Endothelial cell of hepatic sinusoid (primary cell): Measurements from ENCODE around the gene PLP1.

Source experiments
- in situ Hi-C: cut with HindIII; loops from 2 replicates; pipeline ENCODE4 v1.10.0; 2017; ENCODE audit warnings: low sequenced_read_pairs

PLP1 gene

DNA sequence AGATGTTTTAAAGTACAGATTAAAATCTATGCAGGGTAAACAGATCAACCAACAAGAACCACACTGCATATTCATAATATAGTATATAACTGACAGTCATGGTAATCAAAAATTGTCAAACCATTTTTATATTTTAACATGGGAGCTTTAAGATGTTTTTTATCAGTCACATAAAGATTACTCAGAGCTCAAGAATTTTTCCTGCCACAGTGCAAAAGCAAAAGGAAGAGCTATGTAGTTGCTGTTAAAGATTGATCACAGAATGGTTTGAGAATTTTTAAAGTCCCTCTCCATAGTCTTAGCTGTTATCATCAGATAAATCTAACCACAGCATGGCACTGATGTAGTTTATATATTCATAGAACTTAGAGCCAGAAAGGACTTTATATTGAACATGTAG is 47.0 kb downstream of the PLP1 start:
- in situ Hi-C loops, result no loop called here

GRCh38 chrX:103825881-103826280 is 49.2 kb downstream of the PLP1 start:
- in situ Hi-C loops, result no loop called here

GRCh38 chrX:103828529-103828928 is 51.9 kb downstream of the PLP1 start:
- in situ Hi-C loops, result no loop called here

DNA sequence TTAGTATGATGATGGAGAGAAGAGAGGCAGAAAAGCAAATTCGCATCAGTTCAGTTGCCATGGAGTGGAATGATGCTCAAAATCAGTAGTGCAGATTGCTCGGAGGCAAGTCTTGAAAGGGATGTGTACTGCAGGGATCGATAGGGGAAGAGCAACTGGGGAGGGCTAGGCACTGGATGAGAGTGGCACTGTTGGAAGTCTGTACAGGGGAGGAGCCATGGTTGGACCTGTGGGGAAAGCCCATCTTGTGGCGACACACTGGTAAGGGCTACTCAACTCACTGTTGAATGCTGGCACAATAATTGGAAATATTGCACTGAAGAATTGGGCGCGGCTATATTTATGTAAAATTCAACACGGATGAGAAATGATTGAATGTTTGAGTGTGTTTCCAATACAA is 54.2 kb downstream of the PLP1 start:
- in situ Hi-C loops, result no loop called here

DNA sequence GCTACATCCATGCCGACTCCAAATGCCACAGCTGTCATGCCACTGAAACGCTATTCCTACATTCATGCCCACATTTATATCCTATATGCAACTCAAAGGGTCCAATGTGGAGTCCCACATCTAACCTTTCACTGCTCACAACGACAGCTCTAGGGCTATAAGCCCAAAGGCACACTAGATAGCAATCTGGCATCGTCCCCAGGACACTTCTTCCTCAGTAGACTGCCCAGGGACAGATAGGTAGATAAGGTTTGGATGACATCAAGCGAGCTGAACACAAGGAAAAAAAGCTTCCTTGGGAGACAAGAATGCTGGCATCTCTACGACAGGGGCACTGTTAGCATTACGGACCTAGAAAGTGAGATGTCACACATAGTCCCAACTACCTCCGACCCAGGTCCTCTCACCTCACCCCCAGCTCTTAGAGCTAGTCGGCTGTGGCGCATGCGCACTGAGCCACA is 54.7 kb downstream of the PLP1 start:
- in situ Hi-C loops, result no loop called here

DNA sequence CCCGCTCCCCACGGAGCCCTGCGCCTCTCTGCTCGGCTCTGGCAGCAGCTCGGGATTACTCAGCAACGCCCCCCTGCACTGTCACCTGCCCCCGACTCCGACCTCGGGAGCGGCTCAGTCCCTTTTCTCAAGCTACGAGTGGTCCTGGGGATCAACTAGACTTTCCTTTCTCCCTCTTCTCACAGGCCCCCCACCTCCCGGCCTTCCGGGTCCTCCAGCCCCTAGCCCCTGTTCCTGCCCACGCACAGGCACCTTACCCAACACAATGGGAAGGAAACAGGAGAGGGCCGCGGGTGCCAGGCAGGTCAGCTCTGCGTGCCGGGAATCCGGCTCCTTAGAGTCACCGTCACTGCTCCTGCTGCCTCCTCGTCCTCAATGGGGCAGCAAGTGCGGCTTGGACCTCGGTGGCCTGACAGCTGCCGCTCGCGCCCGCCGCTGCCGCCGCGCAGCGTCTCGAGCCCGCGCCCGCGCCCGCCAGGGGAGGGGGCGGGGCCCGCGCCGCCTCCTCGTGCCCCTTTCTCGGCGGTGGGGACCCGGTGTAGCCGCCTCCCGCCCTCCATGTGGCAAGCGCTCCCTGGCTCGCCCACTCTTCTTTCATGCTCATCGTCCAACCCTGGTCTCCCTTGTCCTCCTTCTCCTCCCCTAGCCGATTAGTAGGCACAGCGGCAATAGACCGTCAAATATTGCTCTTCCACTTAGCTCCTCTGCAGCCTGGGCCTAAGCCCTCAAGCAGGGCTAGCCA is 55.3 kb downstream of the PLP1 start, which contains the start of gene RAB9B:
Gene RAB9B (minus strand): TSS at position 455 of the 742 bp plus-strand sequence. CDS start 6,473 bp downstream, outside the sequence.
- in situ Hi-C loops, result no loop called here

DNA sequence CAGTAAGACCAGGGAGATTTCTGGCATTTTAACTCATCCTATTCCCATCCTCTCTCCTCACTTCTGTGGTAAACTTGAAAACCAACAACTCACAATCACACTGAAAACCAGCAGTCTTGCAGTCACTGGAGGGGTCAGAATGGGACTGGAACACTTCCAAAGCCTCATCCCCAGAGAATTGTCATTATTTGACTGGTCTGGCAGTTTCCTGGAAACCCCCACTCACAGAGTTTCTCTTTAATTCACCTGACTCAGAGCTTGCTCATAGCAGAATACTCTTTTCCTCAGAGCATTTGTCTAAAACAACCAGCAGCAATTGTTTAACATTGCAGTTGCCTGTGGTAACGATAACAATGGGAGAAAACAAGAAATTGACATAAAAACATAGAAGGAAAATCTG is 62.8 kb downstream of the PLP1 start:
- in situ Hi-C loops, result no loop called here
